Progenitor cell of endocrine pancreas (in vitro differentiated cells): ENCODE results near the gene KCNE5. TPM values are rescaled to one million over a fixed set of nuclear protein-coding genes. Genes with fewer than 3 reads are reported as not detected.
"Not testable (repeated sequence)": the region's sequence is repeated elsewhere in the genome, so short reads cannot be mapped to it uniquely, and the experiment has no call there.

ENCODE experiments used
- DNase-seq: peaks from one replicate; pipeline ENCODE4 v3.0.0; 2021; ENCODE audit warnings: low spot score; ENCODE audit not compliant: unreplicated experiment
- H3K27ac Mint-ChIP-seq: 2 replicates; pipeline ENCODE4 v1.8.0; 2021; ENCODE audit warnings: mild to moderate bottlenecking, moderate library complexity, mixed read lengths
- H3K27me3 Mint-ChIP-seq: 2 replicates; pipeline ENCODE4 v1.8.0; 2021; ENCODE audit warnings: mixed read lengths
- H3K36me3 Mint-ChIP-seq: 2 replicates; pipeline ENCODE4 v1.8.0; 2022; ENCODE audit warnings: mixed read lengths; ENCODE audit not compliant: insufficient read depth
- H3K4me1 Mint-ChIP-seq: 2 replicates; pipeline ENCODE4 v1.8.0; 2021; ENCODE audit warnings: low read depth, mixed read lengths
- H3K4me3 Mint-ChIP-seq: 2 replicates; pipeline ENCODE4 v1.8.0; 2021; ENCODE audit warnings: low read depth, mild to moderate bottlenecking, moderate library complexity, mixed read lengths
- H3K9me3 Mint-ChIP-seq: 2 replicates; pipeline ENCODE4 v1.8.0; 2021; ENCODE audit warnings: low read depth, mixed read lengths
- CTCF ChIP-seq: fragments of 200-600 bp; sonication (generic); IDR thresholded peaks from one replicate; pipeline ENCODE4 v1.5.0; 2021; ENCODE audit warnings: antibody characterized with exemption, mild to moderate bottlenecking; ENCODE audit not compliant: unreplicated experiment
- total RNA-seq: library from RNA; stranded (reverse); gene quantifications from 2 replicates; pipeline ENCODE4 v1.2.1, GENCODE V29; 2021

The KCNE5 gene
- total RNA-seq, 1 donor from 2014 or later, result 11.3 TPM

- Mint-ChIP-seq H3K27me3 (no peaks in the 10 kb centered on the region), H3K36me3 (peaks cover 17% of the 10 kb centered on the region), H3K4me1 (peaks cover 10% of the 10 kb centered on the region), H3K9me3 (peaks cover 7% of the 10 kb centered on the region), H3K27ac (no peak overlapping the region), H3K4me3 (no peak overlapping the region)
- TF ChIP-seq CTCF, result no peak
- no peak for DNase-seq
Observed at GRCh38 chrX:109643687-109644086, 18.7 kb upstream of the KCNE5 start.

- peaks cover 9% of the 10 kb centered on the region for H3K4me1 Mint-ChIP-seq
- no peak for TF ChIP-seq CTCF
Observed at GRCh38 chrX:109638158-109638557, 13.2 kb upstream of the KCNE5 start.

DNA sequence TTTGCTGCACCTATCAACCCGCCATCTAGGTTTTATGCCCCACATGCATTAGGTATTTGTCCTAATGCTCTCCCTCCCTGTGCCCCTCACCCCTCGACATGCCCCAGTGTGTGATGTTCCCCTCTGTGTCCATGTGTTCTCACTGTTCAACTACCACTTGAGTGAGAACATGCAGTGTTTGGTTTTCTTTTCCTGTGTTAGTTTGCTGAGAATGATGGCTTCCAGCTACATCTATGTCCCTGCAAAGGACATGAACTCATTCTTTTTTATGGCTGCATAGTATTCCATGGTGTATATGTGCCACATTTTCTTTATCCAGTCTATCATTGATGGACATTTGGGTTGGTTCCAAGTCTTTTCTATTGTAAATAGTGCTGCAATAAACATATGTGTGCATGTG lies 12.5 kb upstream of the KCNE5 start:
- not testable (repeated sequence) for H3K4me3 Mint-ChIP-seq, H3K4me1 Mint-ChIP-seq, H3K9me3 Mint-ChIP-seq, H3K27me3 Mint-ChIP-seq, H3K27ac Mint-ChIP-seq, DNase-seq, H3K36me3 Mint-ChIP-seq

More at GRCh38 chrX:109638158-109638557, 13.2 kb upstream of the KCNE5 start:
- Mint-ChIP-seq H3K27ac (no peak overlapping the region), H3K9me3 (no peaks in the 10 kb centered on the region), H3K27me3 (no peaks in the 10 kb centered on the region), H3K36me3 (peaks cover 5% of the 10 kb centered on the region), H3K4me3 (no peak overlapping the region)
- DNase-seq, result no peak

DNA sequence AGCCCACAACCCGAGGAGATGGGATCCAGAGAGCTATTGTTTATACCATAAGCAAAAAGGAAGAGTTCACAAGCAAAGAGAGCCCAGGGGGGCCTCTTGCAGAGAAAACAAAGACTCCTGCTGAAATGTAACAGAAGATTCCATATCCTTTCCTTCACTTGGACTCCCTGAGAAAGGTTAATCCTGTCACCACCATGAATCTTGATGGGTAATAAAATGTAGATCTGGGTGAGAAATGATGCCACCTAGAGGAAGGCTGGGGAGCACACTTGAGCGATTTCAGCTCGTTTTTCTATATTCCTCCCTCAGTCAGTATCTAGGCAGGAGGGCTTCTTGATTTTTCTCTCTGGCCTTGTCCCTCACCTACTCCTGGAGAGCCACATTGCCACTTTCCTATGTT lies 10.2 kb upstream of the KCNE5 start:
- peak; percentile 71 for TF ChIP-seq CTCF
- Mint-ChIP-seq H3K27ac (no peak overlapping the region), H3K36me3 (peaks cover 5% of the 10 kb centered on the region), H3K9me3 (no peaks in the 10 kb centered on the region), H3K4me1 (peaks cover 3% of the 10 kb centered on the region), H3K27me3 (no peaks in the 10 kb centered on the region), H3K4me3 (no peak overlapping the region)
- DNase-seq, result no peak

- H3K9me3 Mint-ChIP-seq, result no peaks in the 10 kb centered on the region
- DNase-seq, result peak; percentile 18
- peak; percentile 89 for TF ChIP-seq CTCF
- no peaks in the 10 kb centered on the region for H3K36me3 Mint-ChIP-seq
- no peaks in the 10 kb centered on the region for H3K27me3 Mint-ChIP-seq
- peaks cover 1% of the 10 kb centered on the region for H3K4me1 Mint-ChIP-seq
- H3K4me3 Mint-ChIP-seq, result no peak overlapping the region
- H3K27ac Mint-ChIP-seq, result no peak overlapping the region
Observed at GRCh38 chrX:109632906-109633504, 8.0 kb upstream of the KCNE5 start.

GRCh38 chrX:109629310-109629709 lies 4.3 kb upstream of the KCNE5 start:
- TF ChIP-seq CTCF, result no peak
- Mint-ChIP-seq H3K4me3 (no peak overlapping the region), H3K36me3 (peaks cover 2% of the 10 kb centered on the region), H3K27me3 (peaks cover 4% of the 10 kb centered on the region), H3K4me1 (peaks cover 2% of the 10 kb centered on the region), H3K27ac (no peak overlapping the region), H3K9me3 (peaks cover 4% of the 10 kb centered on the region)
- no peak for DNase-seq
